Measurements from ENCODE around the gene TCF12.

GRCh38 chr15:57102858-57103257, 184.4 kb downstream of the TCF12 start:
- TF ChIP-seq RAD21 (IDR thresholded peaks at IDR 0.05; ENCODE audit: low read depth) (no peak), EGR1 (IDR thresholded peaks at IDR 0.05) (no peak), EP300 (IDR thresholded peaks at IDR 0.05; ENCODE audit: borderline replicate concordance) (no peak), TCF12 (IDR thresholded peaks at IDR 0.05; ENCODE audit: low read depth) (no peak), CREB1 (IDR thresholded peaks at IDR 0.05; ENCODE audit: low read depth) (no peak), YY1 (IDR thresholded peaks at IDR 0.05; ENCODE audit: low read depth) (no peak)
